Measurements from ENCODE around the gene TMEM184A.
A peak's percentile ranks its signal among the peaks of the same experiment; 100 is the strongest.
"Not testable (repeated sequence)": the region's sequence is repeated elsewhere in the genome, so short reads cannot be mapped to it uniquely, and the experiment has no call there.

TMEM184A gene

DNA sequence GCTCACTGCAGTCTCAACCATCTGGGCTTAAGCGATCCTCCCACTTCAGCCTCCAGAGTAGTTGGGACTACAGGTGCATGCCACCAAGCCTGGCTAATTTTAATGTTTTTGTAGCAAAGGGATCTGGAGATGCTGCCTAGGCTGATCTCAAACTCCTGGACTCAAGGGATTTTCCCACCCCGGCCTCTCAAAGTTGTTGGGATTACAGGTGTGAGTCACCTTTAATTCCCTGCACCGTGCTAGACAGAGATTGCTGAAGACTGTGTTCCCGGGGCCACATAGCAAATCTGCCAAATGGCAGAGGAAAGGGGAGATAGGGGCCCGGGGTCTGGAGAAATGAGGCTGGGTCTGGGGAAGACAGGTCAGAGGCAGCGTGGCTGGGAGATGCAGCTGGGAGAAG lies 34.5 kb upstream of the TMEM184A start:
- no peak for DNase-seq (ENCODE audit: low read depth, low spot score)

DNA sequence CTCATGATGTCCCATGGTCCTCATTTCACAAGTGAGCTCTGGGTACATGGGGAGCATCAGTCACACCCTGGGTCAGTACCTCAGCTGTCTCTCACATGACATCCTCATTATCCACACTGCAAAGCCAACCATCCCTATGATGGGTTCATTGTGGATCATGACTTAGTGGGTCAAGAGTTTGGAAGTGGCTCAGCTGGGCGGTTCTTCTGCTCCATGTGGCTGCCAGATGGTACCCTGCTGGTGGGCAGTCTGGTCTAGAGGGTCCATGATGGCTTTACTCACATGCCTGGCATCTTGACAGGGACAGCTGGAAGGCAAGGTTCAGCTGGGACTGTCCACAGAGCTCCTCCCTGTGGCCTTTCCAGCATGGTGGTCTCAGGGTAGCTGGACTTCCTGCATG lies 33.0 kb upstream of the TMEM184A start:
- no peak for DNase-seq (ENCODE audit: low read depth, low spot score)

DNA sequence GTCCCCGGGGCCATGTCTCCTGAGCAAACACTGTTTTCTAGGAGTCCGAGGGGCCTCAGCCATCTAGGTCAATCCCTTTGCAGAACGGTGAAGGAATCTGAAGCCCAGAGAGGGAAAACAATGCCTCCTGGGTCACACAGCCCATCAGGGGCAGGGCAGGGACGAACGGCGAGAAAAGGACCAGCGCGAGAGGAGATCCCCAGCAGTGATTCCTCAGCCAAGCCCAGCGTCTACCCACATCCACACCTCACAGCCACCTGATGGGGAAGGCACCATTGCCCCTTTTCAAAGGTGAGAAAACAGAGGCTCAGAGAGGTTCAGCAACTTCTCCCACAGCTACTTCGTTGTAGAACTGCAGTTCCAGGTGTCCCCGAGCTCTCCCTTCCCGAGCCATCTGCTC lies 31.7 kb upstream of the TMEM184A start:
- DNase-seq (ENCODE audit: low read depth, low spot score), result no peak

DNA sequence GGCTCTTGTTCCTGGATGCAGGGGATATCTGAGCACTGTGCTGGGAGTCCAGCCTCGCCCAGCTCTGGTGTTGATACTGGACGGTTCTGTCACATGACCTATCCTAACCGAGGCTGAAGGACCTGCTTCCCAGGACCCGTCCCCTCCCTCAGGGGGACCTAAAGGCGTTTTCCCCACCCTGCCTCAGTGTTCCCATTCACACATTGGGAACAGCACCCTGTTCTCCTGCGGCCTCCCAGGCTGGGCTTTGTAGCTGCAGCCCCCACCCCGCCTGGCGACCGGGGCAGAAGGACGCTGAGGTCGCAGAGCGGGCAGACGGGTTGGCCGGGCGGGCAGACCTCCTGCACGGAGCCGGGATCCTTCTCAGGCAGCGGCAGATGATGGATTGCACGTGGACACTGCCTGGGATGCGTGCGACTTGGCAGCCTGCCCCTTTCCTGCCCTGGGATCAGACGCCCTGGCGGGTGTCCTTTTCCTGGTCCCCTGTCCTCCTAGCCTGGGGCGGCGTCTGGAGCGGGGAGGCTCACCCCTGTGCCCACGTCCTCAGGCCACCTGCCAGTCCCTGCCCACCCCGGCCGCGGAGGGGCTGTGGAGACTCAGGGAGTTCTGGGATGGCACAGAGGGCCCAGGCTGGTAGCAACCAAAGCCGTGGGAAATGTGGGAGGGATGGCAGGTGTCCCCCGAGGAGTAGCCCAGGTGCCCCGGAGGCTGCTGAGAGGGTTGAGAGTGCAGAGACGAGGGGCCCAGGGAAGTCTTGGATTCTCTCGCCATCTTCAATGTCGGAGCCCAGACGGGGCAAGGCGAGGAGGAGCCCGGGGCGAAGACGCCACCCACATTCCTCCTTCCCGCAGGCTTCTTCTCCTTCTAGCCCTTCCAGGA lies 31.1 kb upstream of the TMEM184A start:
- no peak for DNase-seq (ENCODE audit: low read depth, low spot score)

DNA sequence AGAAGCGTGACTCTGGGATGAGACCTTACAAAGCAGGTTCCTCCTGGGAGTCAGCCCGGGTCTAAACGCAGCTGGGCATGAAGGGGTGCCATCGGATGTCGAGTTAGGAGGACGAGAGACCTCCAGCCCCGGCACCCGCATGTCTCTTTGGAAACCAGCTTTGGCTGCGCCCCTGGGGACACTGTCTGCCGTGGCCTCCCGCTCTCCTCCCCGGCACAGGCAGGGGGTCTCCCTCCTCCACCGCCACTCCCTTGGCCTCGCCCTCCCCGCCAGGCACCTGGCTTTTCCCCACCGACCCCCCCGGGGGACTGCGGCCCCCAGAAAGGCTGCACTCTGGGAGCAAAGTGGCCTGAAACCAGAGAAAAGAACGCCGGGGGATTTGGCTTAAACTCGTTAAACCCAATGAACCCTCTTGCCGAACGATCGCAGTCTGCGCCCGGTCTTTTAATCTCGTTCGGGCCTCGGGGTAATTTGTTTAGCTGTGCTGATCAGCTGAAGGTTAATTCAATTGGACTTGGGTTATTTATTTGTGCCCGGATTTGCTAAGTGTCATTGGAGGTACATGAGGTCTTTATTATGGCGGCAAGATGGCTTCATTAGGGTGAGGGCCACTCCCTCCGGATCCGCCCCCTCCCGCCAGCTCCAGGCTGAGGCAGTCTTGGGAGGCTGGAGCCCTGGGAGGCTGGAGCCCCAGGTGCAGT lies 30.3 kb upstream of the TMEM184A start:
- DNase-seq (ENCODE audit: low read depth, low spot score), result no peak

DNA sequence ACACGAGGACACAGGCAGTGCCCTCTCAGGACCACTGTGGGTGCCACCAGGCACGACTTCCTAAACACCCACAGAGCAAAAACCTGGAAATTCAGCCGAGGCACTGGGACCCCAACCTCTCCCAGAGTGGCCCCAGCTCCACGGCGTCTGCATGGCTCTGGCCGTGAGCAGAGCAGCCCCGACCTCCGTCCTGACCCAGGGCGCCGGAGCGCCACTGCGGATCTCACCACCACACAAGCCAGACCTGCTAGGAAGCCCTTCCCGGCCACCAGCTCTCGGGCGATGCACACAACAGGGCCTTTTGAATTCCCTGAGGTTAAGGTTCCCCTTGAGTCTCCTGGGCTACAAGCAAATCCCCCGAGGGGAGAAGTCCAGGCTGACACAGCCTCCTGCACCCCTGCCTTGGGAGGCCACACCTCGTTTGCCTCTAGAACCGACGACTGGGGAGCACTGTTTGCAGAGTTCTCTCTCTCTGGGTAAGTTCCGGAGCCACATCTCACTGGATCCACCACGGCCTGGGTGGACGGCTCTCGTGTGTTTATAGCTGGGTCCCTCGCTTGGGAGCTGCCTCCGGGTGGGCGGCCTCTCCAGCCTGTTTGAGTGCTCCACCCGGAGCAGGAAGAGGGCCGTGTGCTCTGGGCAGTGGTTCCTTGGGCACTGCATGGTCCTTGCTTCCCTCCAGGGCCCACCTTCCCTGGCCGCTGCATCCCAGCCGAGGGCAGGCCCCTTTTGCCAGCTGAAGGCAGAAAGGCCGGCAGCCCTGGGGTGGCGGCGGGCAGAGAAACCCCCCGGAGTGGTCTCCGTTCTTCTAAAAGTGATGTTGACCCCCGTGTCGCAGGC lies 29.4 kb upstream of the TMEM184A start:
- DNase-seq (ENCODE audit: low read depth, low spot score), result no peak

DNA sequence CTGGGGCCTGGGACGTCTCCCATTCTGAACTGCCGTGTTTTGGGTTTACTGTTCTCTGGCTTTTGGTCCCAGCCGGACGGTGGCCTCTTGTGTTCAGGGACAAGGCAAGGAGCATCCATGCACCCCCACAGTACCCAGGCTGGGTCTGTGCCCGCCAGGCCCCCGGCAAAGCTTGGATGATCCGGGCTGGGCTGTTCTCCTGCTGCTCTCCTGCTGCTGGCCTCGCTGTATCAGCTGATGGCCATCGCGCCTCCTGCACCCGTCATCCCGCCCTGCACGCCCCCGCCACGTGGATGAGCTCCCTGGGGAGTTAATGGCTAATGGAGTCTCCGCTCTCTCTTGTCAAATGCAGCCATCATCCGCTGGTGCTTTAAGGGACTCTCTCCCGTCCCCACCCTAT lies 28.7 kb upstream of the TMEM184A start:
- DNase-seq (ENCODE audit: low read depth, low spot score), result no peak

DNA sequence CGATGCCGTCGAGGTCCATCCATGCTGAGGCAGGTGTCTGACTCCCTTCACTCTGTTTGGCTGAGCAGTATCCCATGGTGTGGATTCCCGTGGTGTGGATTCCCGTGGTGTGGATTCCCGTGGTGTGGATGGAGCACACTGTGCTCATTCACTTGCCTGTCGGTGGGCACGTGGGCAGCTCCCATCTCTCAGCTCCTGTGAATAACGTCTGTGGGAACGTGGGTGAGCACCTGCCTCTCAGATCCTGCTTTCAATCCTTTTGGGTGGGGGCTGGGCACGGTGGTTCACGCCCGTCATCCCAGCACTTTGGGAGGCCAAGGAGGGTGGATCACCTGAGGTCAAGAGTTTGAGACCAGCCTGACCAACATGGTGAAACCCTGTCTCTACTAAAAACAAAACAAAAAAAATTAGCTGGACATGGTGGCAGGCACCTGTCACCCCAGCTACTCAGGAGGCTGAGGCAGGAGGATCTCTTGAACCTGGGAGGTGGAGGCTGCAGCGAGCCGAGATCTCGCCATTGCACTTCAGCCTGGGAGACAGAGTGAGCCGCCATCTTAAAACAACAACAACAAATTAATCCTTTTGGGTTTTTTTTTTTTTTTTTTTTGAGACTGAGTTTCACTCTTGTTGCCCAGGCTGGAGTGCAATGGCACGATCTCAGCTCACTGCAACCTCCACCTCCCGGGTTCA lies 27.4 kb upstream of the TMEM184A start:
- not testable (repeated sequence) for DNase-seq (ENCODE audit: low read depth, low spot score)

DNA sequence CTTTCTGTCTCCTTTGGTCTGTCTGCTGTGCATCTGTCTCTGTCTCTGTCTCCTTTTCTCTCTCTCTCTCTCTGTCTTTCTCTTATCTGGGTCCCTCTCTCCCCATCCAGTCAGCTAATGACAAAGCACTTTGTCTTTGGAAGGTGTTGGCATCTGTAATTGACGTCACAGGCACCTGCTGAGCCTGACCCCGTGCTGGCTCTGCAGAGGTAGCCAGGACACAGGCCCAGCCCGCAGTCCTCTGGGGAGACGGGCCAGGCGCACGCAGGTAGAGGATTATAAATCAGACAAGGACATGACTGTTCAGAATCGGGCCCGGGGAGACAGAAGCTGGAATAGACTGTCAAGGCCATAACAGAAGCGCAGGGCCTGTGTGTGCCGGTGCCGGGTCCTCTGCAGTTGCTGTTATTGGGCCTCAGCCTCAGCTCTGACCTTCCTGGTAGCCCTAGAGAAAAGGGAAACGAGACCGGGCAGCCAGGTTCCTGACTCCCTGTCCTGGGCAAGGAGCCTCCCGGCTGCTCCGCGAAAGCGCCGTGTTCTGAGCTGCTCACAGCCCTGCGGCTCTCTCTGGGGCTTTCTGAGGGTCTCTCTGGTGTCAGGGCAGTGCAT lies 24.5 kb upstream of the TMEM184A start:
- DNase-seq (ENCODE audit: low read depth, low spot score), result no peak

DNA sequence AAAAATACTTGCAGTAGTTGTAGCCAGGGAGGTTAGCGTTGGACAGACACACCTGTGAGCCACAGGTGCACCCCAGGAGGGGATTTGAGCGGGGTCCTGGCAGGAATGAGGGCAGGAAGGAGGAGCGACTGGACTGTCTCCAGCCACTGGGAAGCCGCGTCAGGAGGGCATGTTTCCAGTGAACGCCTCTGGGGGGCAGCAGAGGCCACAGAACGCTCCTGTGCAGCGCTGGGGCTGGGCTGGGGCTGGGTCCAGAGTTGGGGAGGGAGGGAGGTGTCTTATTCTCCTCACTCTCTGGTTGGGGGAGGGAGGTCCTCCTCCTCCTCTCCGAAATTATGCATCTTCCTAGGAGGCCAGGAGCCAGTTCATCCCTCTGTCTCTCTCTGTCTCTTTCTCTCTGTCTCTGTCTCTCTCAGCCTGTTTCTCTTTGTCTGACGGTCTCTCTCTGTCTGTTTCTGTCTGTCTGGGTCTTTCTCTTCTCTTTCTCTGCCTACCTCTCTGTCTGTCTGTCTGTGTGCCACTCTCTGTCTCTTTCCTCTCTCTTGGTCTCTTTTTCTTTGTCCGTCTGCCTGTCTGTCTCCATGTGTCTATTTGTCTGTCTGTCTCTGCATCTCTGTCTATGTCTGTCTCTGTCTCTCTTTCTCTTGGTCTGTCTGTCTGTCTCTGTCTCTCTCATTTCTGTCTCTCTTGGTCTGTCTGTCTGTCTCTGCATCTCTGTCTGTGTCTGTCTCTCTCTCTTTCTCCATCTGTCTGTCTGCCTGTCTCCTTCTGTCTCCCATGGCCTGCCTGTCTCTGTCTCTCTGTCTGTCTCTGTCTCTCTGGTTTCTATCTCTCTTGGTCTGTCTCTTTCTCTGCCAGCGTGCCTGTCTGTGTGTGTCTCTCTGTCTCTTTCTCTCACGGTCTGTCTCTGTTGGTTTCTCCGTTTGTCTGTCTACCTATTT lies 23.7 kb upstream of the TMEM184A start:
- DNase-seq (ENCODE audit: low read depth, low spot score), result peak; percentile 84

DNA sequence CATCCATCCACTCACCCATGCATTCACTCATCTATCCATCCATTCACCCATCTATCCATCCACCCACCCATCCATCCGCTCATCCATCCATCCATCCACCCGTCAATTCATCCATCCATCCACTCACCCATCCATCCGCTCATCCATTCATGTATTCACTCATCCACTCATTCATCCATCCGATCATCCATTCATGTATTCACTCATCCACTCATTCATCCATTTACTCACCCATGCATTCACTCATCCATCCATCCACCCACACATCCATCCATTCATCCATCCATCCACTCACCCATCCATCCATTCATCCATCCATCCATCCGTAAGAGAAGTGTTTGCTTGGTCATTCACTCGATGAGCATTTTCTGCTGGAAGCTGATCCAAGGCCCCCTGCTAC lies 22.5 kb upstream of the TMEM184A start:
- no peak for DNase-seq (ENCODE audit: low read depth, low spot score)

DNA sequence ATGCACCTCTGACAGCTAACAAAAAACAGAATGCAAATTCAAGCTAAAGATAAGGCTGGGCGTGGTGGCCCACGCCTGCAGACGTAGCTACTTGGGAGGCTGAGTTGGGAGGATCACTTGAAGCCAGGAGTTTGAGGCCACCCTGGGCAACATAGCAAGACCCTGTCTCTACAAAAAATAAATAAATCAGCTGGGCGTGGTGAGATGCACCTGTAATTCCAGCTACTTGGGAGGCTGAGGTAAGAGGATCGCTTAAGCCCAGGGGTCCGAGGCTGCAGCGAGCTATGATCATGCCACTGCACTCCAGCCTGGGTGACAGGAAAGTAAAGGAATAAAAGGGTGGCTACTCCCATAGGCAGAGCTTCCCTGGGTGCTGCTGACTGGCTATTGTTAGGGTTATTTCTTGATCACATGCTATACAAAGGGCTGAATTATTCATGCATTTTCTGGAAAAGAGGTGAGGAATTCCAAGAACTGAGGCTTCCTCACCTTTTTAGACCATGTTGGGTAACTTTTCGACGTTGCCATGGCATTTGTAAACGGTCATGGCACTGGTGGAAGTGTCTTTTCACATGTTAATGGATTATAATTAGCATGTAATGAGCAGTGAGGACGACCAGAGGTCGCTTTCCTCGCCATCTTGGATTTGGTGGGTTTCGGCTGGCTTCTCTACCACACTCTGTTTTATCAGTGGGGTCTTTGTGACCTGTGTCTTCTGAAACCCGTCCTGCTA lies 20.7 kb upstream of the TMEM184A start:
- DNase-seq (ENCODE audit: low read depth, low spot score), result no peak

DNA sequence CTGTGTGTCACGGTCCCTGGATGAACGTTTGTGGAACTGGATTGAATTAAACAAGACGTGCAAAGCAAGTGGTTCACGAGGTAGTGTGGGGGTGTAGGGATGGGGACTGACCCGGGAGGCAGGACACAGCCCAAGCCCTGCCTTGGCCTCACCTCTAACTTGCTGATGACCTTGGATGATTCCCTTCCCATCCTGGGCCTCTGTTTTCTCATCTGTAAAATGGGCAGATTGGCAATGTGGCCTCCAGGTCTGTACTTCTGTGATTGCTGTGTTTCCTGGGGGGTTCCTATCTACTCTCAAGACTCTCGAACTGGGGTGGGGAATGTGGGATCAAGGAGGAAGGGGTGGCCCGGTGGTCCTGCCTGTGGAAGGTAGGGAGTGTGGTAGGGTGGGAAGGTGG lies 19.8 kb upstream of the TMEM184A start:
- DNase-seq (ENCODE audit: low read depth, low spot score), result no peak

DNA sequence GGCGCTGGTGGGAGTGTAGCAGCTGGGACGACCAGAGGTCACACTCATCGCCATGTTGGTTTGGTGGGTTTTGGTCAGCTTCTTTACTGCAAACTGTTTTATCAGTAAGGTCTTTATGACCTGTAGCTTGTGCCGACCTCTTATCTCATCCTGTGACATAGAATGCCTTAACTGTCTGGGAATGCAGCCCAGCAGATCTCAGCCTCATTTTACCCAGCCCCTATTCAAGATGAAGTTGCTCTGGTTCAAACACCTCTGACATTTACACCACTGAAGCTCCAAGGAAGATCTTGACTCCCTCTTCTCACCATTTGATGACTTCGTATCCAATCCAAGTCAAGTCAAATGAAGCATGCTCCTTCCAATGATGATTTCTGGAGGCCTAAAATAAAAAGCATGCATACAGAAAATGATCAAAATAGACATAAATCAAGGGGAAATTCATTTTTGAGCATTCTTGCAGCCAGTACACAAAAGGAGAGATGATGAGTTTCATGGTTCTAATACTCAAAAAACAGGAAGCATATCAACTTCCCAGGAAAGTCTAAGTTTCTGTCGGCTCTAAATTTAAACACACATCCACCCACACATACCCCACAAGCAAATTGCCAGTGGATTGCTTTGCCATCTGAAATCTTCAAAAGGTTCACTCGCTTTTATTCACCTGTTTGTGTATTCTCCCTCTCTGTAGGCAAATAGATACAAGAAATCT lies 16.3 kb upstream of the TMEM184A start:
- DNase-seq (ENCODE audit: low read depth, low spot score), result no peak

DNA sequence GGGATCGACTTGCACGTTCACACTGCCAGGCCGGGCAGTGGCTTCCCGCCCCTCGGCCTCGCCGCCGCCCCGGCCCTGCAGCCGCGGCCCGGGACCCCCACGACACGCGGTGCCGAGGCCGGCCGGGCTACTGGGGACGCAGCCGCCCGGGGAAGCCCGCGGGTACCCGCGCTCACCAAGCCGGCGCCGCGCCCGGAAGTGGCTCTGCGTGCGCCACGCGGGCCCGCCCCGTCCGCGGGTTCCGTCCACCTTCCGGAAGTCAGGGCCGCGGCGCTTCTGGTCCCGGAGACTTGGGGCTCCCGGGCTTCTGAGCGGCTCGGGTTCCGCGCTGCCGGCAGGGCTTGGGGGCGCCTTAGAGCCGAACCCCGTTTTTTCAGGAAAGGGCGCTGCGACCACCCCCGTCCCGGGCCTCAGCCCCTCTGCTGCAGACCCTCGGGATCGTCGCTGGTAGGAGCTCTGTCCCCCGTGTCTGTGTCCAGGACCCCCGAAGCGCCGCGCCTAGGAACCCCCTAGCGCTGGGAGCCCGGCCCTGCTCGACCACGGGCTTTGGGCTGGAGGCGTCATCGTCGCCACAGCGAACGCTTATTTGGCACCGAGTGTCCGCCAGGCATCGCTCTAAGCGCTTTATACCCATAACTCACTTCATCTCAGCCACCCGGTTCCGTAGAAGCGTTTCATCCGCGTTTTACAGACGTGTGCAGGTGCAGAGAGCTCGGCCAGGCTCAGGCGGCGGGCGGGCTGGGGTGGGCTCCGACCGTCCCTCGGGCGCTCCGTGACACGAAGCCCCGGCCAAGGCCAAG lies 14.0 kb upstream of the TMEM184A start, which contains the start of gene PSMG3:
Gene PSMG3, minus strand, starts transcription at position 200 of the 800 bp plus-strand sequence. CDS start 693 bp downstream, outside the sequence.
- DNase-seq (ENCODE audit: low read depth, low spot score), result peak; percentile 97

DNA sequence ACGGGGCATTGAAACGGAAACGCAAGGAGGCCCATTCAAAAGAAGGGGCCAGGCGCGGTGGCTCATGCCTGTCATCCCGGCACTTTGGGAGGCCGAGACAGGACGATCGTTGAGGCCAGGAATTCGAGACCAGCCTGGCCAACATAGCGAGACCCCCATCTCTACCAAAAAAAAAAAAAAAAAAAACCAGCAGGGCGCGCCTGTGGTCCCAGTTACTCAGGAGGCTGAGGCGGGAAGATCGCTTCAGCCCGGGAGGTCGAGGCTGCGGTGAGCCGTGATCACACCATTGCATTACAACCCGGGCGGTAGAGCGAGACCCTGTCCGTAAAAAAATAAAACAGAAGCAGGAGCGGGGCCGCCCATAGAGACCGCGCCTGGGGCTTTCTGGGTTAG lies 13.4 kb upstream of the TMEM184A start:
- no peak for DNase-seq (ENCODE audit: low read depth, low spot score)

DNA sequence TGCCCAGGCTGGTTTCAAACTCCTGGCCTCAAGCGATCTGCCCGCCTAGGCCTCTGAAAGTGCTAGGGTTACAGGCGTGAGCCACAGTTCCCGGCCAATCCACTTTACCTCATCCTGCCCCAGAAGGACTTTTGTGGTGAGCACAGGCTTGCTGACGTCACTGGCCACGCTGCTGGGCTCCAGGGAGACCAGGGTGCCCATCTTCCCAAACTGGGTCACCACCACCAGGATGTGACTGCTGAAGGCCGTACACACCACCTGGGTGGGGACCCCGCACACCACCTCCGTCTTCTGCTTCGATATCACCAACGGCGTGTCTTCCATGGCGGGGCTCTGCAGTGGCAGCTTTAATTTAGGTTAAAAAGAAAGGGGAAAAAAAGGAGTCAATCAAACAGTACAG lies 13.0 kb upstream of the TMEM184A start:
- no peak for DNase-seq (ENCODE audit: low read depth, low spot score)
